ENCODE results near the gene GALNT7.
A peak's percentile ranks its signal among the peaks of the same experiment; 100 is the strongest.

GALNT7 gene

GRCh38 chr4:173258866-173259265 lies 90.3 kb downstream of the GALNT7 start:
- in situ Hi-C loops (cut with HindIII; ENCODE audit: low sequenced_read_pairs), result loop anchor here (25.0 kb wide), 1 partner anchor 247 kb away; no protein-coding TSS in a partner anchor
- DNase-seq (ENCODE audit: low read depth), result no peak
- no peak overlapping the region for H3K4me3 ChIP-seq (ENCODE audit: low read depth, low read length)
- no peak for TF ChIP-seq CTCF (IDR thresholded peaks at IDR 0.05; ENCODE audit: low read depth, low read length, missing control alignments)

- in situ Hi-C loops (cut with HindIII; ENCODE audit: low sequenced_read_pairs), result loop anchor here (25.0 kb wide), 1 partner anchor 247 kb away; no protein-coding TSS in a partner anchor
- no peak for DNase-seq (ENCODE audit: low read depth)
- peak; percentile 34 for TF ChIP-seq CTCF (IDR thresholded peaks at IDR 0.05; ENCODE audit: low read depth, low read length, missing control alignments)
Observed at GRCh38 chr4:173259310-173259709, 90.7 kb downstream of the GALNT7 start.

GRCh38 chr4:173261052-173261451 lies 92.4 kb downstream of the GALNT7 start:
- H3K4me3 ChIP-seq (ENCODE audit: low read depth, low read length), result no peak overlapping the region
- TF ChIP-seq CTCF (IDR thresholded peaks at IDR 0.05; ENCODE audit: low read depth, low read length, missing control alignments), result no peak
- in situ Hi-C loops (cut with HindIII; ENCODE audit: low sequenced_read_pairs), result loop anchor here (25.0 kb wide), 1 partner anchor 249 kb away; no protein-coding TSS in a partner anchor
- no peak for DNase-seq (ENCODE audit: low read depth)

More at GRCh38 chr4:173259310-173259709, 90.7 kb downstream of the GALNT7 start:
- H3K4me3 ChIP-seq (ENCODE audit: low read depth, low read length), result no peak overlapping the region

GRCh38 chr4:173262375-173262774 lies 93.8 kb downstream of the GALNT7 start:
- in situ Hi-C loops (cut with HindIII; ENCODE audit: low sequenced_read_pairs), result loop anchor here (25.0 kb wide), 1 partner anchor 250 kb away; no protein-coding TSS in a partner anchor
- H3K4me3 ChIP-seq (ENCODE audit: low read depth, low read length), result no peak overlapping the region
- no peak for TF ChIP-seq CTCF (IDR thresholded peaks at IDR 0.05; ENCODE audit: low read depth, low read length, missing control alignments)
- DNase-seq (ENCODE audit: low read depth), result no peak

GRCh38 chr4:173264245-173264644 lies 95.6 kb downstream of the GALNT7 start:
- in situ Hi-C loops (cut with HindIII; ENCODE audit: low sequenced_read_pairs), result loop anchor here (25.0 kb wide), 1 partner anchor 252 kb away; no protein-coding TSS in a partner anchor
- DNase-seq (ENCODE audit: low read depth), result no peak
- no peak for TF ChIP-seq CTCF (IDR thresholded peaks at IDR 0.05; ENCODE audit: low read depth, low read length, missing control alignments)
- H3K4me3 ChIP-seq (ENCODE audit: low read depth, low read length), result no peak overlapping the region

GRCh38 chr4:173264684-173265185 lies 96.1 kb downstream of the GALNT7 start:
- in situ Hi-C loops (cut with HindIII; ENCODE audit: low sequenced_read_pairs), result loop anchor here (25.0 kb wide), 1 partner anchor 252 kb away; no protein-coding TSS in a partner anchor
- DNase-seq (ENCODE audit: low read depth), result no peak
- no peak overlapping the region for H3K4me3 ChIP-seq (ENCODE audit: low read depth, low read length)
- TF ChIP-seq CTCF (IDR thresholded peaks at IDR 0.05; ENCODE audit: low read depth, low read length, missing control alignments), result no peak

All from astrocyte of the cerebellum (primary cell).